IMR-90 (cell line): ENCODE data around the gene ANTXR1. TPM values are rescaled to one million over a fixed set of nuclear protein-coding genes. Genes with fewer than 3 reads are reported as not detected.
"Not testable (repeated sequence)": the region's sequence is repeated elsewhere in the genome, so short reads cannot be mapped to it uniquely, and the experiment has no call there.

Experiments used
- ATAC-seq: fragments of 200-7000 bp; cut with Tn5 transposase; 2 replicates; pipeline ENCODE4 v1.9.1; 2020; ENCODE audit warnings: low read depth, mild to moderate bottlenecking, moderate library complexity
- BruUV-seq: library from RNA; stranded (reverse); fragments of 400-500 nt; replicated peaks from 2 replicates; lab custom pipeline; 2021; lab: Mats Ljungman, UMichigan
- CTCF ChIA-PET: fragments of 300-600 bp; formaldehyde crosslinking; extraction: SDS; loops from one replicate; lab custom pipeline; 2021; ENCODE audit warnings: antibody characterized with exemption; lab: Yijun Ruan, JAX
- POLR2A ChIA-PET: fragments of 300-600 bp; sonication (Branson Sonifier 250); formaldehyde crosslinking; loops from one replicate; lab custom pipeline; 2022; ENCODE audit warnings: antibody characterized with exemption; ENCODE audit not compliant: unreplicated experiment; lab: Charles Lee
- DNase-seq: peaks from one replicate; pipeline ENCODE4 v3.0.0; 2013
- H2AFZ ChIP-seq: replicated peaks from 2 replicates; pipeline ENCODE3; 2013; ENCODE audit warnings: low read length, mild to moderate bottlenecking; ENCODE audit not compliant: poor library complexity
- H2AK5ac ChIP-seq: 2 replicates; pipeline ENCODE4 v1.6.1; 2013; ENCODE audit warnings: low read depth, low read length, inconsistent platforms
- H2AK9ac ChIP-seq: replicated peaks from 2 replicates; pipeline ENCODE3; 2013; ENCODE audit warnings: mild to moderate bottlenecking, low read depth, low read length, moderate library complexity; ENCODE audit not compliant: poor library complexity
- H2BK120ac ChIP-seq: 2 replicates; pipeline ENCODE4 v1.6.1; 2013; ENCODE audit warnings: low read depth, low read length, inconsistent platforms
- H2BK15ac ChIP-seq: 3 replicates; pipeline ENCODE4 v1.6.1; 2013; ENCODE audit warnings: low read depth, low read length, inconsistent platforms
- H2BK20ac ChIP-seq: 2 replicates; pipeline ENCODE4 v1.6.1; 2013; ENCODE audit warnings: low read depth, mild to moderate bottlenecking, inconsistent platforms, low read length, moderate library complexity
- H2BK5ac ChIP-seq: 2 replicates; pipeline ENCODE4 v1.6.1; 2013; ENCODE audit warnings: mild to moderate bottlenecking, low read depth, low read length, inconsistent platforms; ENCODE audit not compliant: poor library complexity, severe bottlenecking
- H3K14ac ChIP-seq: replicated peaks from 2 replicates; pipeline ENCODE4 v1.6.1; 2013; ENCODE audit warnings: low read depth, low read length, inconsistent platforms
- H3K18ac ChIP-seq: 2 replicates; pipeline ENCODE4 v1.6.1; 2013; ENCODE audit warnings: low read depth, low read length, control low read depth
- H3K23ac ChIP-seq: 2 replicates; pipeline ENCODE4 v1.6.1; 2013; ENCODE audit warnings: low read depth, low read length, inconsistent platforms
- H3K27ac ChIP-seq: 2 replicates; pipeline ENCODE4 v1.5.1; 2013; ENCODE audit warnings: mild to moderate bottlenecking, control low read depth, low read length; ENCODE audit not compliant: insufficient read depth
- H3K27me3 ChIP-seq: 2 replicates; pipeline ENCODE4 v1.6.1; 2013; ENCODE audit warnings: low read length; ENCODE audit not compliant: control insufficient read depth, insufficient read depth
- H3K36me3 ChIP-seq: 2 replicates; pipeline ENCODE4 v1.6.1; 2013; ENCODE audit warnings: low read length, mixed read lengths; ENCODE audit not compliant: control insufficient read depth, insufficient read depth
- H3K4ac ChIP-seq: 2 replicates; pipeline ENCODE4 v1.6.1; 2013; ENCODE audit warnings: low read depth, low read length, inconsistent platforms
- H3K4me1 ChIP-seq: 2 replicates; pipeline ENCODE4 v1.6.1; 2013; ENCODE audit warnings: low read length, mixed read lengths; ENCODE audit not compliant: control insufficient read depth, insufficient read depth
- H3K4me2 ChIP-seq: 2 replicates; pipeline ENCODE4 v1.6.1; 2013; ENCODE audit warnings: low read depth, mild to moderate bottlenecking, control low read depth, low read length, moderate library complexity
- H3K4me3 ChIP-seq: 2 replicates; pipeline ENCODE4 v1.5.1; 2013; ENCODE audit warnings: low read depth, mild to moderate bottlenecking, control low read depth, low read length, moderate library complexity; ENCODE audit not compliant: insufficient read depth
- H3K56ac ChIP-seq: 2 replicates; pipeline ENCODE4 v1.6.1; 2013; ENCODE audit warnings: low read length, inconsistent platforms; ENCODE audit not compliant: insufficient read depth; ENCODE audit errors: extremely low read depth
- H3K79me1 ChIP-seq, 2 experiments: 2 replicates each; pipeline ENCODE4 v1.6.1; 2013; ENCODE audit warnings: low read length in 2 of 2, inconsistent platforms in 1 of 2, low read depth in 1 of 2
- H3K9ac ChIP-seq: 2 replicates; pipeline ENCODE4 v1.6.1; 2013; ENCODE audit warnings: low read depth, low read length, control low read depth
- H3K9me1 ChIP-seq: 2 replicates; pipeline ENCODE4 v1.6.1; 2013; ENCODE audit warnings: low read length, inconsistent platforms; ENCODE audit not compliant: insufficient read depth
- H3K9me3 ChIP-seq: 2 replicates; pipeline ENCODE4 v1.6.1; 2013; ENCODE audit warnings: low read length; ENCODE audit not compliant: control insufficient read depth, insufficient read depth
- H4K20me1 ChIP-seq: 2 replicates; pipeline ENCODE4 v1.6.1; 2013; ENCODE audit warnings: low read length, inconsistent platforms; ENCODE audit not compliant: insufficient read depth
- H4K5ac ChIP-seq: 2 replicates; pipeline ENCODE4 v1.6.1; 2013; ENCODE audit warnings: mild to moderate bottlenecking, low read depth, low read length, control low read depth
- H4K8ac ChIP-seq, 2 experiments: 2 replicates each; pipeline ENCODE4 v1.6.1; 2013; ENCODE audit warnings: low read depth in 2 of 2, low read length in 2 of 2, control low read depth in 1 of 2, inconsistent platforms in 1 of 2
- H4K91ac ChIP-seq: 2 replicates; pipeline ENCODE4 v1.6.1; 2013; ENCODE audit warnings: low read depth, low read length, inconsistent platforms; ENCODE audit not compliant: insufficient read depth
- WGBS, 2 experiments: methylation state at CpG; one replicate each; pipeline versions ENCODE4 v1.1.5 to v1.1.7; 2013; ENCODE audit warnings: missing lambda C conversion rate in 2 of 2; ENCODE audit not compliant: insufficient read length in 1 of 2; ENCODE audit errors: extremely low coverage in 2 of 2; 5-methylcytosine and 5-hydroxymethylcytosine counted together
- dilution Hi-C: fragments of 300-500 bp; cut with HindIII; formaldehyde crosslinking; loops from one replicate; pipeline ENCODE4 v1.14.3; 2018; ENCODE audit warnings: low sequenced_read_pairs; ENCODE audit not compliant: unreplicated experiment
- in situ Hi-C: fragments of 300-500 bp; cut with MboI; formaldehyde crosslinking; loops from 3 replicates; pipeline ENCODE4 v1.14.3; 2019; ENCODE audit warnings: low sequenced_read_pairs, inconsistent platforms, mixed read lengths
- intact Hi-C: fragments of 100-400 bp; cut with micrococcal nuclease; formaldehyde crosslinking; loops from 2 replicates; pipeline ENCODE4 v1.10.0; 2022
- polyA plus RNA-seq, 3 experiments: library from polyadenylated mRNA; depleted of rRNA; stranded (reverse); fragments of >200 nt; gene quantifications; 2 replicates each; pipeline ENCODE4 v1.2.3, GENCODE V29; 2012; ENCODE audit warnings: low replicate concordance in 1 of 3
- total RNA-seq: library from RNA; depleted of rRNA; stranded (reverse); fragments of >200 nt; gene quantifications from 2 replicates; pipeline ENCODE4 v1.2.3, GENCODE V29; 2012

Gene ANTXR1
- total and polyA plus RNA-seq, 2 of the 4 experiments (the other 2 are of a cell fraction), result 27.2 to 36.9 TPM

DNA sequence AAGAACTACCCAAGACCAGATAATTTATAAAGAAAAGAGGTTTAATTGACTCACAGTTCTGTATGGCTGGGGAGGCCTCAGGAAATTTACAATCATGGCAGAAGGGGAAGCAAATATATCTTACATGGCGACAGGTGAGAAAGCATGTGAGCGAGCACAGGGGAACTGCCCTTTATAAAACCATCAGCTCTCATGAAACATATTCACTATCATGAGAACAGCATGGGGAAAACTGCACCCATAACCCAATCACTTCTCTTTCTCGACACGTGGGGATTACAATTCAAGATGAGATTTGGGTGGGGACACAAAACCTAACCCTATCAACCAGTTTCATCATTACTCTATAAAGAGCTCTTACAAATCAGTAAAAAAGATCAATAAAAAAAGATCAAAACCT, 222.9 kb downstream of the ANTXR1 start:
- H2AK5ac ChIP-seq, result 0 out of 2 replicates have a peak overlapping the region, but pooled peaks have one; percentile 20
- H3K27me3 ChIP-seq, intact Hi-C loops, H3K9me3 ChIP-seq, H3K9ac ChIP-seq, H4K91ac ChIP-seq, in situ Hi-C loops, BruUV-seq, DNase-seq, H4K20me1 ChIP-seq, H3K56ac ChIP-seq, H2AK9ac ChIP-seq, H3K4me3 ChIP-seq, H3K23ac ChIP-seq, H3K4ac ChIP-seq, H2AFZ ChIP-seq, dilution Hi-C loops, ATAC-seq, H3K4me2 ChIP-seq, H2BK15ac ChIP-seq: not testable (repeated sequence)
- ChIA-PET CTCF (interaction anchor here (0.7 kb wide), 1 partner anchor 181 kb away, joined by 5 read pairs; no protein-coding TSS in a partner anchor), POLR2A (interaction anchor here (0.7 kb wide), 1 partner anchor 1106 kb away, joined by 3 read pairs; no protein-coding TSS in a partner anchor)
- 0 out of 2 replicates have a peak overlapping the region, but pooled peaks have one; percentile 29 for H3K14ac ChIP-seq
- peak overlapping the region; percentile 20; the same call in 1 of the 2 replicates for H3K18ac ChIP-seq
- peak overlapping the region; percentile 66; the same call in 1 of the 2 replicates for H2BK20ac ChIP-seq
- H3K79me1 ChIP-seq, result peaks cover under 1 to 19% of the 10 kb centered on the region in 2 experiments; a peak in 3 of 4 replicates
- H3K4me1 ChIP-seq, result peaks cover 14% of the 10 kb centered on the region
- 0 out of 4 replicates have a peak overlapping the region, but pooled peaks of 1 of the 2 experiments have one; percentile 24 for H4K8ac ChIP-seq
- peaks cover 15% of the 10 kb centered on the region; the same call in 1 of the 2 replicates for H3K9me1 ChIP-seq
- peak overlapping the region; percentile 50 for H2BK5ac ChIP-seq
- H2BK120ac ChIP-seq, result peak overlapping the region; percentile 20; the same call in 1 of the 2 replicates
- H3K36me3 ChIP-seq, result peaks cover 23% of the 10 kb centered on the region
- no CpG with 5 or more reads among the region's 4 CpGs for WGBS, 2 experiments
- H3K27ac ChIP-seq, result 0 out of 2 replicates have a peak overlapping the region, but pooled peaks have one; percentile 40
- peak overlapping the region; percentile 49; the same call in 1 of the 2 replicates for H4K5ac ChIP-seq
